Measurements from ENCODE around the gene RPS15. TPM values are rescaled to one million over a fixed set of nuclear protein-coding genes. Genes with fewer than 3 reads are reported as not detected.

Gene RPS15
- total and polyA plus RNA-seq, 10 of the 15 experiments (the other 5 are each of a cell fraction or from before 2014, with no cell fraction given) = 559 to 3,158 (median 1,413) TPM

- TF ChIP-seq HSF1 (IDR thresholded peaks at IDR 0.05; ENCODE audit: low read depth, low read length) (no peak), BHLHE40 (IDR thresholded peaks at IDR 0.05; ENCODE audit: borderline replicate concordance in 1 of 2, low read depth in 2 of 2, low read length in 1 of 2) (peak in 1 of 2 experiments; percentile 54; a peak in 2 of 4 replicates), ZNF207 (IDR thresholded peaks at IDR 0.05; ENCODE audit: borderline replicate concordance) (0 out of 2 replicates have a peak, but pooled peaks have one; percentile 20), CTCF (IDR thresholded peaks at IDR 0.05 in 2 of 3, conservative IDR thresholded peaks at IDR 0.05 in 1 of 3; ENCODE audit: control insufficient read depth in 2 of 3, extremely low read depth in 1 of 3, insufficient read depth in 1 of 3, low read depth in 3 of 3, low read length in 3 of 3) (peak in 2 of 3 experiments; percentile 40 to 48; a peak in 4 of 6 replicates), NR2F1 (conservative IDR thresholded peaks at IDR 0.05) (peak; percentile 46; the same call in 1 of the 2 replicates), RB1 (IDR thresholded peaks at IDR 0.05; ENCODE audit: borderline replicate concordance) (peak; percentile 90; the same call in 1 of the 2 replicates), SMARCA5 (IDR thresholded peaks at IDR 0.05) (peak; percentile 77), NKRF (conservative IDR thresholded peaks at IDR 0.05) (peak; percentile 79), IKZF1 (conservative IDR thresholded peaks at IDR 0.05) (peak; percentile 62), ZNF217 (IDR thresholded peaks at IDR 0.05) (peak; percentile 29), GABPA (IDR thresholded peaks at IDR 0.05; ENCODE audit: low read depth) (no peak), WRNIP1 (IDR thresholded peaks at IDR 0.05; ENCODE audit: borderline replicate concordance, low read depth, low read length) (no peak), GATAD2B (conservative IDR thresholded peaks at IDR 0.05; ENCODE audit: low read depth) (peak; percentile 95)
- TF ChIP-seq, protein P1, sequence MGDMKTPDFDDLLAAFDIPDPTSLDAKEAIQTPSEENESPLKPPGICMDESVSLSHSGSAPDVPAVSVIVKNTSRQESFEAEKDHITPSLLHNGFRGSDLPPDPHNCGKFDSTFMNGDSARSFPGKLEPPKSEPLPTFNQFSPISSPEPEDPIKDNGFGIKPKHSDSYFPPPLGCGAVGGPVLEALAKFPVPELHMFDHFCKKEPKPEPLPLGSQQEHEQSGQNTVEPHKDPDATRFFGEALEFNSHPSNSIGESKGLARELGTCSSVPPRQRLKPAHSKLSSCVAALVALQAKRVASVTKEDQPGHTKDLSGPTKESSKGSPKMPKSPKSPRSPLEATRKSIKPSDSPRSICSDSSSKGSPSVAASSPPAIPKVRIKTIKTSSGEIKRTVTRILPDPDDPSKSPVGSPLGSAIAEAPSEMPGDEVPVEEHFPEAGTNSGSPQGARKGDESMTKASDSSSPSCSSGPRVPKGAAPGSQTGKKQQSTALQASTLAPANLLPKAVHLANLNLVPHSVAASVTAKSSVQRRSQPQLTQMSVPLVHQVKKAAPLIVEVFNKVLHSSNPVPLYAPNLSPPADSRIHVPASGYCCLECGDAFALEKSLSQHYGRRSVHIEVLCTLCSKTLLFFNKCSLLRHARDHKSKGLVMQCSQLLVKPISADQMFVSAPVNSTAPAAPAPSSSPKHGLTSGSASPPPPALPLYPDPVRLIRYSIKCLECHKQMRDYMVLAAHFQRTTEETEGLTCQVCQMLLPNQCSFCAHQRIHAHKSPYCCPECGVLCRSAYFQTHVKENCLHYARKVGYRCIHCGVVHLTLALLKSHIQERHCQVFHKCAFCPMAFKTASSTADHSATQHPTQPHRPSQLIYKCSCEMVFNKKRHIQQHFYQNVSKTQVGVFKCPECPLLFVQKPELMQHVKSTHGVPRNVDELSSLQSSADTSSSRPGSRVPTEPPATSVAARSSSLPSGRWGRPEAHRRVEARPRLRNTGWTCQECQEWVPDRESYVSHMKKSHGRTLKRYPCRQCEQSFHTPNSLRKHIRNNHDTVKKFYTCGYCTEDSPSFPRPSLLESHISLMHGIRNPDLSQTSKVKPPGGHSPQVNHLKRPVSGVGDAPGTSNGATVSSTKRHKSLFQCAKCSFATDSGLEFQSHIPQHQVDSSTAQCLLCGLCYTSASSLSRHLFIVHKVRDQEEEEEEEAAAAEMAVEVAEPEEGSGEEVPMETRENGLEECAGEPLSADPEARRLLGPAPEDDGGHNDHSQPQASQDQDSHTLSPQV (IDR thresholded peaks at IDR 0.05) = 0 out of 2 replicates have a peak, but pooled peaks have one; percentile 44
- TF ChIP-seq, protein P2, sequence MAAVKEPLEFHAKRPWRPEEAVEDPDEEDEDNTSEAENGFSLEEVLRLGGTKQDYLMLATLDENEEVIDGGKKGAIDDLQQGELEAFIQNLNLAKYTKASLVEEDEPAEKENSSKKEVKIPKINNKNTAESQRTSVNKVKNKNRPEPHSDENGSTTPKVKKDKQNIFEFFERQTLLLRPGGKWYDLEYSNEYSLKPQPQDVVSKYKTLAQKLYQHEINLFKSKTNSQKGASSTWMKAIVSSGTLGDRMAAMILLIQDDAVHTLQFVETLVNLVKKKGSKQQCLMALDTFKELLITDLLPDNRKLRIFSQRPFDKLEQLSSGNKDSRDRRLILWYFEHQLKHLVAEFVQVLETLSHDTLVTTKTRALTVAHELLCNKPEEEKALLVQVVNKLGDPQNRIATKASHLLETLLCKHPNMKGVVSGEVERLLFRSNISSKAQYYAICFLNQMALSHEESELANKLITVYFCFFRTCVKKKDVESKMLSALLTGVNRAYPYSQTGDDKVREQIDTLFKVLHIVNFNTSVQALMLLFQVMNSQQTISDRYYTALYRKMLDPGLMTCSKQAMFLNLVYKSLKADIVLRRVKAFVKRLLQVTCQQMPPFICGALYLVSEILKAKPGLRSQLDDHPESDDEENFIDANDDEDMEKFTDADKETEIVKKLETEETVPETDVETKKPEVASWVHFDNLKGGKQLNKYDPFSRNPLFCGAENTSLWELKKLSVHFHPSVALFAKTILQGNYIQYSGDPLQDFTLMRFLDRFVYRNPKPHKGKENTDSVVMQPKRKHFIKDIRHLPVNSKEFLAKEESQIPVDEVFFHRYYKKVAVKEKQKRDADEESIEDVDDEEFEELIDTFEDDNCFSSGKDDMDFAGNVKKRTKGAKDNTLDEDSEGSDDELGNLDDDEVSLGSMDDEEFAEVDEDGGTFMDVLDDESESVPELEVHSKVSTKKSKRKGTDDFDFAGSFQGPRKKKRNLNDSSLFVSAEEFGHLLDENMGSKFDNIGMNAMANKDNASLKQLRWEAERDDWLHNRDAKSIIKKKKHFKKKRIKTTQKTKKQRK (IDR thresholded peaks at IDR 0.05; ENCODE audit: low read depth, low read length) = no peak
Measured at GRCh38 chr19:1401138-1401888, 36.9 kb upstream of the RPS15 start, which contains the start of gene GAMT (continued).
